ENCODE measurements around the gene NAXE. TPM values are rescaled to one million over a fixed set of nuclear protein-coding genes. Genes with fewer than 3 reads are reported as not detected.
A peak's percentile ranks its signal among the peaks of the same experiment; 100 is the strongest.

The NAXE gene
- total RNA-seq, 1 experiment from 2014 or later = 261 TPM

GRCh38 chr1:156622581-156623297, 31.2 kb downstream of the NAXE start:
- POLR2A ChIA-PET (ENCODE audit: unreplicated experiment) = interaction anchor here (0.6 kb wide), 1 partner anchor 105 kb away, joined by 5 read pairs; no protein-coding TSS in a partner anchor
- intact Hi-C loops (cut with micrococcal nuclease) = no loop called here
- Histone ChIP-seq H3K9me3 (ENCODE audit: low read length) (no peaks in the 10 kb centered on the region), H4K20me1 (ENCODE audit: low read length) (no peaks in the 10 kb centered on the region), H3K36me3 (ENCODE audit: low read depth, low read length) (no peaks in the 10 kb centered on the region), H3K27me3 (ENCODE audit: low read length) (peaks cover 34% of the 10 kb centered on the region), H3K79me2 (ENCODE audit: low read length) (no peaks in the 10 kb centered on the region), H2AFZ (ENCODE audit: low read length) (no peak overlapping the region), H3K4me1 (ENCODE audit: insufficient read depth, low read length) (0 out of 2 replicates have a peak, but pooled peaks cover 6% of the 10 kb centered on the region), H3K4me2 (ENCODE audit: low read length) (no peak overlapping the region), H3K9me2 (replicated peaks; ENCODE audit: low read length) (no peaks in the 10 kb centered on the region), H3F3A (ENCODE audit: low read length, unreplicated experiment) (no peaks in the 10 kb centered on the region), H3K9ac (ENCODE audit: low read length) (no peak overlapping the region), H3K4me3 (ENCODE audit: low read length) (no peak overlapping the region), H3K27ac (ENCODE audit: low read length) (no peak overlapping the region)
- CTCF ChIA-PET = no interaction called here
- TF ChIP-seq CTCF (conservative IDR thresholded peaks at IDR 0.05; ENCODE audit: low read depth, low read length) (no peak), EZH2phosphoT487 (IDR thresholded peaks at IDR 0.05; ENCODE audit: borderline replicate concordance, low read length) (no peak), EZH2 (IDR thresholded peaks at IDR 0.05; ENCODE audit: low read length, unreplicated experiment) (no peak)
- DNase-seq (no peak), ATAC-seq (no peak)
- no TSS peak for BruUV-seq (replicated peaks)

GRCh38 chr1:156623946-156624813, 32.6 kb downstream of the NAXE start:
- ATAC-seq (peak; percentile 58), DNase-seq (peak; percentile 33)
- H3K9me3 ChIP-seq (ENCODE audit: low read length) = no peaks in the 10 kb centered on the region
- TF ChIP-seq CTCF (conservative IDR thresholded peaks at IDR 0.05; ENCODE audit: low read depth, low read length) (peak; percentile 45), EZH2 (IDR thresholded peaks at IDR 0.05; ENCODE audit: low read length, unreplicated experiment) (no peak)
- H3F3A ChIP-seq (ENCODE audit: low read length, unreplicated experiment) = no peaks in the 10 kb centered on the region
- no peak overlapping the region for H3K9ac ChIP-seq (ENCODE audit: low read length)
- H3K9me2 ChIP-seq (replicated peaks; ENCODE audit: low read length) = no peaks in the 10 kb centered on the region
- BruUV-seq (replicated peaks) = no TSS peak
- H3K79me2 ChIP-seq (ENCODE audit: low read length) = no peaks in the 10 kb centered on the region
- CTCF ChIA-PET = interaction anchor here (0.6 to 1.5 kb wide), 3 partner anchors 50 to 122 kb away, joined by 3 to 6 read pairs (median 5); no protein-coding TSS in a partner anchor
- POLR2A ChIA-PET (ENCODE audit: unreplicated experiment) = no interaction called here
- no peak overlapping the region for H3K27ac ChIP-seq (ENCODE audit: low read length)
- H3K4me3 ChIP-seq (ENCODE audit: low read length) = 0 out of 2 replicates have a peak overlapping the region, but pooled peaks have one; percentile 23
- H3K4me1 ChIP-seq (ENCODE audit: insufficient read depth, low read length) = 0 out of 2 replicates have a peak, but pooled peaks cover 6% of the 10 kb centered on the region
- H3K27me3 ChIP-seq (ENCODE audit: low read length) = peaks cover 34% of the 10 kb centered on the region
- intact Hi-C loops (cut with micrococcal nuclease) = no loop called here
- no peaks in the 10 kb centered on the region for H3K36me3 ChIP-seq (ENCODE audit: low read depth, low read length)
- H2AFZ ChIP-seq (ENCODE audit: low read length) = peak overlapping the region; percentile 58; the same call in 1 of the 2 replicates
- H4K20me1 ChIP-seq (ENCODE audit: low read length) = no peaks in the 10 kb centered on the region
- H3K4me2 ChIP-seq (ENCODE audit: low read length) = peak overlapping the region; percentile 57

Measured in PC-3 (cell line).